ENCODE results near the gene SSTR3. TPM values are rescaled to one million over a fixed set of nuclear protein-coding genes. Genes with fewer than 3 reads are reported as not detected.

Gene SSTR3
- total RNA-seq, 1 experiment from 2014 or later, result 0.22 TPM

DNA sequence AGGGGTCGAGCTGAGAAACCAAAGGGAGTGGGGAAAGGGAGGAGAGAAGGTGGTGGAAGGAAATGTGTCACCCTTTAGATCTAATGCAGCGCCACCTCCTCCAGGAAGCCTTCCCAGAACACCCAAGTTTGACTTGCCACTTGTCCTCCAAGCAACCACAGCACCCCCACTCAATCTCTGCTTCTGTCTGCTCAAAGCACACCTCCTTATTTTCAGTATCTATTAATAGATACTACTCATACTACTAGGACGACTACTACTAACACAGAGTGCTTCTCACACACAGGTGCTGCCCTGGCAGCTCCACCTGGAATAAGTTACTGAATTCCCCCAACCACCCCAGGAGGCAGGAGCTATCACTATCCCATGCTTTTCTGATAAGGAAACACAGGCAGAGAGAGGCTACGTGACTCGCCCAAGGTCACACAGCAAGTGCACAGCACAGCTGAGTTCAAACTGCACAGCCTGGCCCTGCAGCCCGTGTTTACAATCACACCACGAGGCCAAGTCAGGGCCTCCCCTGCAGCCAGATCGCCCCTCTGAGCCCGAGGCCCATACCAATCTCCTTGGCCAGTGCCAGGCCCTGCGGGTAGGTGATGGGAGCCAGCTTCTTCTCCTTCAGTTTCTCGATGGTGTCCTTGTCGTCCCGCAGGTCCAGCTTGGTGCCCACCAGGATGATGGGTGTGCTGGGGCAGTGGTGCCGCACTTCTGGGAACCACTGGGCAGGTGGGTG is 18.6 kb upstream of the SSTR3 start (continued):
- TF ChIP-seq ESRRA (CRISPR knock-in tag; IDR thresholded peaks at IDR 0.05; ENCODE audit: borderline replicate concordance) (no peak), NR1H2 (CRISPR knock-in tag; IDR thresholded peaks at IDR 0.05) (no peak), FOXJ3 (CRISPR knock-in tag; IDR thresholded peaks at IDR 0.05; ENCODE audit: borderline replicate concordance) (no peak)

DNA sequence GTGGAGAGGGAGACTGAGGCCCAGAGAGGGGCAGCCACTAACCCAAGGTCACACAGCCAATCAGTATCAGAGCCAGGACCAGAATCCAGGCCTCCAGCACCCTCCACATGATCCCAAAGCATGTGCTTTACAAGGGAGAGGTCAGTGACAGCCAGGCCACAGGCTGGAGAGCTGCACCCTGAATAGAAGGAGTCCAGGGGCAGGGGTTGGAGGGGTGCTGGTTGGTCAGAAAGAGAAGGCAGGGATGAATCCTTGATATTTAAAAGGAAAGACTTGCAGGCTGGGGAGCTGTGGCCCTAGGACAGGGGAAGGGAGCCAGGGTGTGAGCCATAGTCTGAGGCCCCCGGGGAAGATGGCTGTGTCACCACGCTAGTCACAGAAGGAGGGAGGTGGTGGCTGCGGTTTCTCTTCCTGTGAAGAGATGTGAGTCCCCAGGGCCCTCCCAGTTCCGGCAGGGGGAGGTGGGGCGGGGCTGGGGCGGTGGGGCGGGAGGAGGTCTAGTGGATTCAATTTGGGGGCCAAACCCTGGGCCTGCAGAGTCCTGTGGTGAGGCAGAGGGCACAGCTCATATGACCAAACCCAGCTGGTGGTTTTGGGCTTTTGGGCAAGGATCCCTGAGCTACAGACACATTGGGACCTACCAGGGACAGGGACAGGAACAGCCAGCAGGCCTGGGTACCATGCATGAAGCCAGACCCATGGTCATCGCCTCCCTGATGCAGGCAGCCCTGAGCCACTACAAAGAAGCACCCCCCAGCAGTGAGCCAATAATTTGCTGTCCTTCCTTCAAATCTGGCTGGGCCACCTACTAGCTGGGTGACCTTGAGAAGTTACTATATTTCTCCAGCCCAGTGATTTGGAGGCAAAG is 17.8 kb upstream of the SSTR3 start:
- DNase-seq (ENCODE audit: low spot score), result no peak
- Mint-ChIP-seq H3K27ac (no peak overlapping the region), H3K27me3 (ENCODE audit: low read depth) (no peaks in the 10 kb centered on the region), H3K4me1 (peaks cover 3% of the 10 kb centered on the region; the same call in 1 of the 2 replicates), H3K9me3 (no peaks in the 10 kb centered on the region), H3K4me3 (no peak overlapping the region), H3K36me3 (no peaks in the 10 kb centered on the region)
- ChIA-PET CTCF (interaction anchor here (0.6 to 1.7 kb wide), 6 partner anchors 8 to 63 kb away, joined by 3 to 15 read pairs (median 4); no protein-coding TSS in a partner anchor), POLR2A (no interaction called here)
- no peak for ATAC-seq
- no peak for TF ChIP-seq TEAD4 (CRISPR knock-in tag; IDR thresholded peaks at IDR 0.05)
- TF ChIP-seq ZNF138 (CRISPR knock-in tag; conservative IDR thresholded peaks at IDR 0.05), result no peak
- no peak for TF ChIP-seq ATF3 (CRISPR knock-in tag; conservative IDR thresholded peaks at IDR 0.05)
- TF ChIP-seq IRF2 (CRISPR knock-in tag; IDR thresholded peaks at IDR 0.05; ENCODE audit: borderline replicate concordance, low read depth), result no peak

DNA sequence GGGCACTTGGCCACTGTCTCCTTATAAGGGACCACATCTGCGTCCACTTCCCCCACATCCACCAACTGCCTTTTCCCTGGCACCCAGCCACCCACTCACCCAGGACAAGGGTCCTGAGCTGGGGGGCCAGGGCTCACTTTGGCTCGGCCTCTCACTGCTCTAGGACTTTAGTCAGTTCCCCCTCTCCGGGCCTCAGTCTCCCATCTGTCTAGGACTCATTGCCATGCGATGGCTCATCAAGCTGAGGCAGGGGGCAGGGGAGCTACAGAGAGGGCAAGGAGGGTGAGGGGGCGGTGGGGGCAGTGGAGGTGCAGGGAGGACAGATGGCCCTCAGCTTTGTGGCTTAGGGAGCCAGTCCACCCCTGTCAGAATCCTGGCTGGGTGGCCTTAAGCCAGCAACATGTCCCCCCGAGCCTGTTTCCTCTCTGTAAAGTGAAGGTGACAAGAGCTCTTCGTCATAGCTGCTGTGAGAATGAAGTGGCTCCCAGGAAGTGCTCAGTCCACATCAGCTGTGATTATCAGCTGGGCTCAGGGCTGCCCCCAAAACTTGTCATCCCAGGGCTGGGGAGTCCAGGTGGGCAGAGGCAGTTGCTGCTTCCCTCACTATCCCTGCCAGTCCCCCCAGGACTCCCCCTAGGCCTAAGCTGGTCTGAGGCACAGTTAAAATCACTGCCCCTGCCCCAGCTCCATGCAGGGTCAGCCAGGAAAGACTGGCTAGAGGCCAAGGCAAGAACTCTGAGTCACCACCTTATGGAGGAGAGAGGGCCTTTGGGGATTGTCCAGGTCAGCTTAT is 16.9 kb upstream of the SSTR3 start:
- CTCF ChIA-PET, result interaction anchor here (1.4 to 1.7 kb wide), 5 partner anchors 9 to 38 kb away, joined by 3 to 15 read pairs (median 5); no protein-coding TSS in a partner anchor
- DNase-seq (ENCODE audit: low spot score) (no peak), ATAC-seq (no peak)
- H3K27ac Mint-ChIP-seq, result no peak overlapping the region
- H3K4me1 Mint-ChIP-seq, result no peaks in the 10 kb centered on the region; the same call in 1 of the 2 replicates
- POLR2A ChIA-PET, result no interaction called here
- no peak for TF ChIP-seq TP53 (CRISPR knock-in tag; IDR thresholded peaks at IDR 0.05)
- no peak for TF ChIP-seq RELA (CRISPR knock-in tag; IDR thresholded peaks at IDR 0.05; ENCODE audit: borderline replicate concordance)
- TF ChIP-seq ZNF317 (CRISPR knock-in tag; IDR thresholded peaks at IDR 0.05; ENCODE audit: borderline replicate concordance, low read depth), result no peak
- H3K4me3 Mint-ChIP-seq, result no peak overlapping the region
- H3K27me3 Mint-ChIP-seq (ENCODE audit: low read depth), result no peaks in the 10 kb centered on the region
- no peaks in the 10 kb centered on the region for H3K36me3 Mint-ChIP-seq
- H3K9me3 Mint-ChIP-seq, result no peaks in the 10 kb centered on the region

DNA sequence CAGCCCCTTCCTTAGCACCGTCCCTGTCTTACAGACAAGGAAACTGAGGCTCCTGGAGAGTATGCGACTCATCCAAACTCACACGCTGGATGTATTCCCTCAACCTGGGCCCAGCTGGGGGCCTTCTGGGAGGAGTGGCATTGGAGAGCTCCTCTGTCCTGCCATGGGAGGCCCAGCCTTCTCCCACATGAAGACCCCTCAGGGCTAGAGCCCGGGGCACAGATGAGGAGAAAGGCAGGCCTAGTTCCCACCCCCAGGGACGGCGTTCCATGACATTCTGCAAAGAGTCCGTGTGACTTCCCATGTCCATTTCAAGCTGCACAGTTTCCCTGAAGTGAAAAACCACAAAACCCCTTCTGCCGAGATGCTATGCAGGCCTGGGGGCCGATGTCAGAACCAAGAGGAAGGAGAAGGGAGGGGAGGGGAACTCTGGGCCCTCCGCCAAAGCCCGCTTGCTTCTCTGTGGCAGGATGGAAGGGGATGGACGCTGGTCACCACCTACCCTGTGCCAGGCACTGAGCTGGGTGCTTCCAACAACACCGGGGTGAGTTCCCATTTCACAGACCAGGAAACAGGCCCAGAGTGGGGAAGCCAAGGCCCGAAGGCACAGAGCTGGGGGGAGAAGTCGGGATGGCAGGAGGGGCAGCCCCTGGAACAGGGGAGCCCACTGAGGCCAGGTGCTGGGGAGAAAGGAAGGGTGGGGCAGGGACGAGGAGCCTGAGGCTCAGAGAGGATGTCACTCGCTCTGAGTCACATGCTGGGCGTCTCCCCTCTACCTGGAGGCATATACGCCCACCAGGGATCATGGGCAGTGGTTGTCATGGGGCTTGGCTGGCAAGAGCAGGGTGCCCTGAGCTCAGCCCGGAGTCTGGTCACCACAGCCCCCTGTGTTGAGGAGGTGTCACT is 16.1 kb upstream of the SSTR3 start:
- no peak for DNase-seq (ENCODE audit: low spot score)
- Mint-ChIP-seq H3K36me3 (no peaks in the 10 kb centered on the region), H3K9me3 (no peaks in the 10 kb centered on the region), H3K4me1 (no peaks in the 10 kb centered on the region; the same call in 1 of the 2 replicates), H3K27ac (no peak overlapping the region), H3K27me3 (ENCODE audit: low read depth) (no peaks in the 10 kb centered on the region; the same call in 1 of the 2 replicates), H3K4me3 (no peak overlapping the region)
- ChIA-PET POLR2A (no interaction called here), CTCF (interaction anchor here (1.4 to 1.6 kb wide), 4 partner anchors 10 to 31 kb away, joined by 3 to 15 read pairs (median 6); no protein-coding TSS in a partner anchor)
- no peak for ATAC-seq
- TF ChIP-seq ZNF317 (CRISPR knock-in tag; IDR thresholded peaks at IDR 0.05; ENCODE audit: borderline replicate concordance, low read depth) (no peak), GRHL2 (CRISPR knock-in tag; IDR thresholded peaks at IDR 0.05; ENCODE audit: insufficient replicate concordance, severe bottlenecking) (no peak), ZNF219 (CRISPR knock-in tag; IDR thresholded peaks at IDR 0.05; ENCODE audit: borderline replicate concordance) (no peak), ZNF263 (CRISPR knock-in tag; IDR thresholded peaks at IDR 0.05; ENCODE audit: low read depth) (no peak), NFE2L1 (CRISPR knock-in tag; IDR thresholded peaks at IDR 0.05) (no peak), ELF4 (CRISPR knock-in tag; IDR thresholded peaks at IDR 0.05; ENCODE audit: low read depth) (no peak), E2F5 (CRISPR knock-in tag; IDR thresholded peaks at IDR 0.05) (no peak), HMGA2 (CRISPR knock-in tag; IDR thresholded peaks at IDR 0.05) (no peak), ZNF425 (CRISPR knock-in tag; conservative IDR thresholded peaks at IDR 0.05) (no peak), ZNF232 (CRISPR knock-in tag; IDR thresholded peaks at IDR 0.05) (no peak), SP1 (CRISPR knock-in tag; conservative IDR thresholded peaks at IDR 0.05) (no peak)
- TF ChIP-seq, protein P1, sequence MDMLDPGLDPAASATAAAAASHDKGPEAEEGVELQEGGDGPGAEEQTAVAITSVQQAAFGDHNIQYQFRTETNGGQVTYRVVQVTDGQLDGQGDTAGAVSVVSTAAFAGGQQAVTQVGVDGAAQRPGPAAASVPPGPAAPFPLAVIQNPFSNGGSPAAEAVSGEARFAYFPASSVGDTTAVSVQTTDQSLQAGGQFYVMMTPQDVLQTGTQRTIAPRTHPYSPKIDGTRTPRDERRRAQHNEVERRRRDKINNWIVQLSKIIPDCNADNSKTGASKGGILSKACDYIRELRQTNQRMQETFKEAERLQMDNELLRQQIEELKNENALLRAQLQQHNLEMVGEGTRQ (CRISPR knock-in tag; IDR thresholded peaks at IDR 0.05), result no peak

All from WTC11 (cell line).